ENCODE data around the gene SCRT2. TPM values are rescaled to one million over a fixed set of nuclear protein-coding genes. Genes with fewer than 3 reads are reported as not detected.

Gene SCRT2
- total and polyA plus RNA-seq, 2 of the 8 experiments (the other 6 are each of a cell fraction or from before 2014, with no cell fraction given): 0.12 to 0.34 TPM

- Histone ChIP-seq H3K56ac (replicated peaks; ENCODE audit: insufficient read length, low read depth, low read length) (no peak overlapping the region), H3K4ac (replicated peaks; ENCODE audit: insufficient read length, low read depth, low read length) (no peak overlapping the region), H3K79me2 (ENCODE audit: control insufficient read depth in 1 of 2, insufficient read depth in 2 of 2, low read length in 2 of 2) (no peaks in the 10 kb centered on the region), H3K4me3 (ENCODE audit: extremely low read depth in 1 of 4, insufficient read depth in 2 of 4, low read depth in 3 of 4, low read length in 4 of 4) (no peak overlapping the region), H2AK5ac (ENCODE audit: low read depth, low read length) (no peak overlapping the region), H3K18ac (ENCODE audit: extremely low read depth, low read length) (no peak overlapping the region), H3K36me3 (ENCODE audit: control insufficient read depth in 2 of 4, insufficient read depth in 4 of 4, low read length in 3 of 4) (no peaks in the 10 kb centered on the region), H3K79me1 (ENCODE audit: low read depth, low read length) (no peaks in the 10 kb centered on the region), H3K14ac (ENCODE audit: insufficient read length) (no peak overlapping the region), H3K27me3 (replicated peaks in 1 of 4; ENCODE audit: control insufficient read depth in 3 of 4, extremely low read depth in 1 of 4, insufficient read depth in 3 of 4, low read length in 3 of 4) (no peaks in the 10 kb centered on the region), H2BK12ac (ENCODE audit: low read depth, low read length) (no peak overlapping the region), H2BK120ac (replicated peaks; ENCODE audit: low read depth, low read length) (no peak overlapping the region), H4K91ac (replicated peaks; ENCODE audit: insufficient read length, low read length) (no peak overlapping the region), H2BK15ac (ENCODE audit: low read length) (no peak overlapping the region), H3K23ac (ENCODE audit: insufficient read length) (no peak overlapping the region), H2AFZ (ENCODE audit: low read length) (no peak overlapping the region), H3K4me2 (ENCODE audit: insufficient read depth in 1 of 2, low read depth in 2 of 2, low read length in 2 of 2) (no peak overlapping the region), H3K23me2 (ENCODE audit: low read depth, low read length) (no peaks in the 10 kb centered on the region), H4K20me1 (replicated peaks in 1 of 2; ENCODE audit: control insufficient read depth in 1 of 2, insufficient read depth in 2 of 2, low read length in 2 of 2) (no peaks in the 10 kb centered on the region), H4K8ac (ENCODE audit: extremely low read depth, insufficient read depth, low read length) (no peak overlapping the region), H2BK5ac (ENCODE audit: low read depth, low read length) (no peak overlapping the region), H4K5ac (ENCODE audit: insufficient read length, low read depth, low read length) (no peak overlapping the region), H3K27ac (ENCODE audit: low read depth, low read length) (no peak overlapping the region), H3K9me3 (ENCODE audit: insufficient read depth in 2 of 2, low read depth in 1 of 2, low read length in 1 of 2) (no peaks in the 10 kb centered on the region), H3K9ac (replicated peaks in 1 of 4; ENCODE audit: extremely low read depth in 1 of 4, low read depth in 3 of 4, low read length in 3 of 4) (no peak overlapping the region), H2BK20ac (ENCODE audit: low read length) (no peak overlapping the region), H3K4me1 (replicated peaks in 1 of 4; ENCODE audit: control insufficient read depth in 3 of 4, insufficient read depth in 4 of 4, low read length in 3 of 4) (peaks cover 0 to 12% (median 7%) of the 10 kb centered on the region in 4 experiments; a peak in 4 of 7 replicates)
- 86% methylated on average over 9 of the region's 9 CpGs; no CpG with 5 or more reads in 1 of the 2 experiments for WGBS, 2 experiments (ENCODE audit: extremely low coverage in 1 of 2, insufficient coverage in 1 of 2, insufficient read length in 1 of 2, insufficient replicate concordance in 2 of 2, low coverage in 1 of 2, low lambda C conversion rate in 2 of 2, missing lambda C conversion rate in 1 of 2)
- DNase-seq (ENCODE audit: low read depth in 1 of 2, low spot score in 2 of 2) (no peak), FAIRE-seq (no peak)
- ChIA-PET CTCF (ENCODE audit: partially characterized antibody) (interaction anchor here (0.7 to 2.2 kb wide), 11 partner anchors 10 to 1741 kb away, joined by 3 to 12 read pairs (median 4); partner anchors contain the start of gene SCRT2), POLR2A (ENCODE audit: partially characterized antibody) (interaction anchor here (1.1 to 2.6 kb wide), 5 partner anchors 11 to 36 kb away, joined by 3 to 8 read pairs (median 3); no protein-coding TSS in a partner anchor)
- TF ChIP-seq NRF1 (IDR thresholded peaks at IDR 0.05; ENCODE audit: low read depth, low read length) (no peak), TAF7 (optimal IDR thresholded peaks at IDR 0.05; ENCODE audit: borderline replicate concordance, low read depth, low read length) (no peak), TBP (IDR thresholded peaks at IDR 0.05; ENCODE audit: low read depth, low read length) (no peak), CTCF (IDR thresholded peaks at IDR 0.05; ENCODE audit: control extremely low read depth in 1 of 3, insufficient read depth in 1 of 3, low read depth in 1 of 3, low read length in 3 of 3) (no peak), JUND (IDR thresholded peaks at IDR 0.05; ENCODE audit: low read length) (no peak), CHD1 (IDR thresholded peaks at IDR 0.05; ENCODE audit: low read depth, low read length) (no peak), ASH2L (IDR thresholded peaks at IDR 0.05; ENCODE audit: low read length) (no peak), POLR2A (IDR thresholded peaks at IDR 0.05; ENCODE audit: control extremely low read depth in 1 of 2, low read depth in 2 of 2, low read length in 2 of 2) (no peak), KDM5A (IDR thresholded peaks at IDR 0.05; ENCODE audit: low read length) (no peak), E2F6 (IDR thresholded peaks at IDR 0.05) (no peak)
These were observed 12.0 kb upstream of the SCRT2 start for GRCh38 chr20:687468-688203.
